Smooth muscle cell of the brain vasculature (primary cell): ENCODE results near the gene HNRNPH2.

Experiments
- DNase-seq: peaks from one replicate; pipeline ENCODE4 v3.0.0-alpha.2; 2012; ENCODE audit warnings: low read depth, low spot score

The HNRNPH2 gene

GRCh38 chrX:101397779-101398178, 10.2 kb upstream of the HNRNPH2 start:
- DNase-seq, result no peak

GRCh38 chrX:101398694-101399093, 9.3 kb upstream of the HNRNPH2 start:
- DNase-seq, result no peak

- DNase-seq, result no peak
These were observed 8.2 kb upstream of the HNRNPH2 start for GRCh38 chrX:101399825-101400224.

- DNase-seq, result no peak
These were observed 765 bp upstream of the HNRNPH2 start for GRCh38 chrX:101407167-101407747.

GRCh38 chrX:101408532-101408841, 465 bp downstream of the HNRNPH2 start:
- DNase-seq, result no peak

- no peak for DNase-seq
These were observed 1.0 kb downstream of the HNRNPH2 start for GRCh38 chrX:101409043-101409442.

GRCh38 chrX:101410461-101410860, 2.4 kb downstream of the HNRNPH2 start:
- no peak for DNase-seq

GRCh38 chrX:101411984-101412383, 4.0 kb downstream of the HNRNPH2 start:
- no peak for DNase-seq

- peak; percentile 65 for DNase-seq
These were observed 7.4 kb downstream of the HNRNPH2 start for GRCh38 chrX:101415180-101416145.

- DNase-seq, result no peak
These were observed 8.7 kb downstream of the HNRNPH2 start for GRCh38 chrX:101416691-101417090.

GRCh38 chrX:101417190-101417589, 9.2 kb downstream of the HNRNPH2 start:
- no peak for DNase-seq

GRCh38 chrX:101417981-101418841, 10.2 kb downstream of the HNRNPH2 start:
- no peak for DNase-seq

- no peak for DNase-seq
These were observed 11.5 kb downstream of the HNRNPH2 start for GRCh38 chrX:101419489-101419888.

- no peak for DNase-seq
These were observed 19.9 kb downstream of the HNRNPH2 start for GRCh38 chrX:101427954-101428353.

GRCh38 chrX:101429934-101430333, 21.9 kb downstream of the HNRNPH2 start:
- DNase-seq, result no peak

GRCh38 chrX:101430457-101431078, 22.5 kb downstream of the HNRNPH2 start:
- no peak for DNase-seq

- no peak for DNase-seq
These were observed 34.1 kb downstream of the HNRNPH2 start for GRCh38 chrX:101442085-101442484.

GRCh38 chrX:101449279-101449678, 41.3 kb downstream of the HNRNPH2 start:
- no peak for DNase-seq

- DNase-seq, result no peak
These were observed 42.1 kb downstream of the HNRNPH2 start for GRCh38 chrX:101450085-101450484.

- no peak for DNase-seq
These were observed 42.9 kb downstream of the HNRNPH2 start for GRCh38 chrX:101450961-101451360.

GRCh38 chrX:101452056-101452455, 44.0 kb downstream of the HNRNPH2 start:
- DNase-seq, result no peak

GRCh38 chrX:101460669-101461068, 52.6 kb downstream of the HNRNPH2 start:
- DNase-seq, result no peak
